ENCODE results near the gene KRT12.

GRCh38 chr17:40879026-40879425 is 12.0 kb upstream of the KRT12 start:
- no peak for TF ChIP-seq POLR2A (IDR thresholded peaks at IDR 0.05)
- TF ChIP-seq EP300 (IDR thresholded peaks at IDR 0.05) = no peak
- TF ChIP-seq CTCF (IDR thresholded peaks at IDR 0.05) = no peak
